ENCODE measurements around the gene EXO1.
A peak's percentile ranks its signal among the peaks of the same experiment; 100 is the strongest.
"Not testable (repeated sequence)": the region's sequence is repeated elsewhere in the genome, so short reads cannot be mapped to it uniquely, and the experiment has no call there.

Gene EXO1

GRCh38 chr1:241837416-241837815 lies 10.6 kb upstream of the EXO1 start:
- DNase-seq = no peak

- DNase-seq = no peak
Measured at GRCh38 chr1:241837901-241838300, 10.1 kb upstream of the EXO1 start.

DNA sequence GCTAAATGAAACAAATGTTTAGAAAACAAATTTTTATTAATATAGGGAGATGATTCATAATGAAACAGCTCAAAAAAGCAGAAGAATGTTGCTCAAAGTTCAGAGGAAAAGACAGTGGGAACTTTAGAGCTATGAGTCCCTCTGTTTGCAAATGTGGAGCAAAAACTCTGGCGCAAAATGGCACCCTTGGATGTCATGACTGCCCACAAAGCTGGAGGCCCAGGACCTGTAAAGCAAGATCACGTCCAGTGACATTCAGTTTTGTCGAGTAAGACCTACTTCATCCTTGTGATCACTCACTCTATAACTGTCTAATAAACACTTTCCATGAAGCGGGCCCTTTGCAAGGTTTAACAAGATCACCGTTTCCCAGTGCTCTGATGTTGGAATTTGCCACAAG lies 9.1 kb upstream of the EXO1 start:
- DNase-seq = no peak

- DNase-seq = no peak
Measured at GRCh38 chr1:241839369-241839979, 8.5 kb upstream of the EXO1 start.

DNA sequence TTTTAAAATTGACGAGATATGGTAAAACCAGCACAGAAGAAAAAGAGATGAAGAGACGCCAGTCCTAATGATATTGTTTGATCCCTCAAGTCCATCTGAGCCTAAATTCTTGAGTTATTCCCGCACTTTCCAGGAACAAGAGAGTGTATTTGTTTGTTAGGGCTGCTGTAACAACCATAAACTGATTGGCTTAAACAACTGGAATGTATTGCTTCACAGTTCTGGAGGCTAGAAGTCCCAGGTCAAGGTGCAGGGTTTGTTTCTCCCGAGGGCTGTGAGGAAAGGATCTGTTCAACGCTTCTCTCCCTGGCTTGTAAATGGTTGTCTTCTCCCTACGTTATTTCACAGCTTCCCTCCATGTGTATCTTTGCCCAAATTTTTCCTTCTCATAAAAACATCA lies 7.8 kb upstream of the EXO1 start:
- DNase-seq = no peak

GRCh38 chr1:241841691-241842090 lies 6.3 kb upstream of the EXO1 start:
- DNase-seq = no peak

DNA sequence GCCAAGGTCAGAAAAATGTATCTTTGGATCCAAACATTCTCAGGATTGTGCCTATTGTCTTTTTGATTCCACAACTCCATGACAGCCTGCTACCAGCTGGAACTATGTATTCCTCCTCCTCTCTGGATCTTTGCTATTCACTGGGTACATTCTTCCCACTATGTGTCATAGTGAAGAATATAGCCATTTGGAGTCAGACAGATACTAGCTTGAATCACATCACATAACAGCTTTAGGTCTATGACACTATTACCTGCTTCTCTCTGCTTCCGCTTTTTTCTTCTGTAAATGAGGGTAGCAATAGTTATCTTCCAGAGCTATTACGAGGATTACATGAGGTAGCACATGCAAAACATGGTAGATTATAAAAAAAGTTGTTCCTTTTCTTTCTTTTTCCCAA lies 5.4 kb upstream of the EXO1 start:
- no peak for DNase-seq

GRCh38 chr1:241844593-241844992 lies 3.4 kb upstream of the EXO1 start:
- no peak for DNase-seq

DNA sequence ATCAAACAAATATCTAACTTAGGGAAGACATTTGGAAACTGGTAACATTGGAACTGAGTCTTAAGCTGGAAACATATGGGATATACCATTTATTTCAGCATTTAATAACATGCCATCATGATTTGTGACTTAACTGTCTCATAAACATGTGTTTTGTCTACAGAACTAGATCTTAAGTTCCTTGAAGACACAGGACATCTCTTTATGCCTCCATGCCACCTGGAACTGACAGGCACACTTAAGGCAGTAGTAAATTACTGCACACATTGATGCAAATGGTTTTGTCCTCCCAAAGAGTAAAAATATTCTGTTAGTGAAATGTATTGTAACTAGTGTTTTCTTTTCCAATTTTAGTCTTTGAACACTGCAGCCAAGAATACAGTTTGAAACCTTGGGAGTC lies 1.6 kb upstream of the EXO1 start:
- DNase-seq = no peak

GRCh38 chr1:241846862-241847539 lies 1.0 kb upstream of the EXO1 start:
- DNase-seq = no peak

DNA sequence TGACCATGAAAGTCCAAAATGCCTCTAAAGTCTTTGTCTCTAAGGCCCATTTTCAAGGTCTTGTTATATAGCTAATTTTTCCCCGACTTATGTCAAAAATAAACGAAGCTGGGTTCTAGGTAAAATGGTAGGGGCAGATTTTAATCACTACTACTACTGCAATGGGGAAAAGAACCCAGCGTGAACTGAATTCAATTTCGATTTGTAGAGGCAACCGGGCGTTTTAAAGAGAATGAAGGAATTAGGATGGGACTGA lies 536 bp upstream of the EXO1 start:
- DNase-seq = no peak

- no peak for DNase-seq
Measured at GRCh38 chr1:241848686-241849344, 811 bp downstream of the EXO1 start.

DNA sequence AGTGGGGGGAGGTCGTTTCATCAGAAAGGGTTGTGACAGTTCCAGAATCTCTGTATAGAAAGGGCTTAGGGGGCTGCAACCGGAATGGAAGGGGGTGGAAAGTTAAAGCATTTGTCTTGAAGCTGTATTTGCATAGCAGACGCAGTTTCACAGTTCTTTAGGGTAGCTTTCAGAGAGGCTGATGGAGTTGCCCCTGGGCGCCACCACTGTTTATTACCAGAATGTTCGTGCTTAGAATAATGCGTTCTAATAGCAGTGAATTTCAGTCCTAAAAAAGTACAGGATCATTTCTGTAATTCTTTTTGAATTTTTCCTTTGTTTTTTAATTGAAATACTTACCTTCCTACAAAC lies 1.3 kb downstream of the EXO1 start:
- DNase-seq = no peak

GRCh38 chr1:241855545-241856140 lies 7.6 kb downstream of the EXO1 start:
- not testable (repeated sequence) for DNase-seq

DNA sequence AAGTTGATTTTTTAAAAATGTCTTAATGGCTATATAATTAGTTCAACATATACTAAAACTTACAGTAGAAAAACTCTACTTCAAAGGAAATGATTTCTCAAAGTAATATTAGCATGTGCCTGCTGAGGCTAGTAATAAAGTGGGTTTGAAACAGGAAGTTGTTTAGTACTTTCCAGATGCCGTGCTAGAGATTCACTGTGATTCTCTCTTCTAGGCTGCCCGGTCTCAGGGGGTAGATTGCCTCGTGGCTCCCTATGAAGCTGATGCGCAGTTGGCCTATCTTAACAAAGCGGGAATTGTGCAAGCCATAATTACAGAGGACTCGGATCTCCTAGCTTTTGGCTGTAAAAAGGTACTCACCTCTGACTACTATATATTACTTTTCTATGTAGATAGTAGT lies 9.1 kb downstream of the EXO1 start:
- no peak for DNase-seq

DNA sequence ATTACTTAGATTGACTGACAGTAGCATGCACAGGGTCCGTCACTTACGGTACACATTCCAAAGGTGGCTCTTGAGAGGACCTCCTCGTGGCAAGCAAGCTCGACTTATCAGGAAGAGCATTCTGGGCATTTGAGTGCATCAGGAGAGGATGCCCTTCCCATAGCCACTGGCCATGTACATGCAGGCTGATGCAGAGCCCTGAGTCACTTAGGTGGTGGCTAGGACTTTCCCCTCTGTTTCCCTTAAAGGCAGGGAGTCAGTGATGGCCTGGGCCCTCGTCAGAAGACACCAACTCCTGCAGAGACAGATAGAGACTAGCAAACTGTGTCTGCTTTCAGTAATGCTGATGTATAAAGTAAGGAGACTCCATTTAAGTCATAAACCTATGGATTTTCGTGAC lies 12.9 kb downstream of the EXO1 start:
- DNase-seq = no peak

GRCh38 chr1:241869022-241869421 lies 21.0 kb downstream of the EXO1 start:
- DNase-seq = peak; percentile 4

DNA sequence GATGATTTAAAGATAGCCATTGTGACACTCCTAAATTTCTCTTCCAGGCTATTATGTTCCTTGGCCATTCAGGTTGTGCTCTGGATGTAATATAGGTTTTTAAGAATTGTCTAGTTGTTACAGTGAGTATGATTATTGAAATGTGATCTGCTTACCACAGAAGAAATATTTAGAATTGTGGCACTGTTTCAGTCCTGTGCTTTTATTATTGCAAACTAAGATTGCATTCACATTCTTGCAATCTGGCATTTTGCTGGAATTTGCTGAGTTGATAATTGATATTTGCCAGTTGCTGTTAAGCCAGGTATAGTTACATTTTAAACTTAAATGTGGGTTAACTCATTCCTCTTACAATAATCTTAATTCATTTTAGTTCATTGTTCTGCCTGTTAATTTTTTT lies 22.3 kb downstream of the EXO1 start:
- no peak for DNase-seq

- no peak for DNase-seq
Measured at GRCh38 chr1:241870746-241871430, 22.9 kb downstream of the EXO1 start.

DNA sequence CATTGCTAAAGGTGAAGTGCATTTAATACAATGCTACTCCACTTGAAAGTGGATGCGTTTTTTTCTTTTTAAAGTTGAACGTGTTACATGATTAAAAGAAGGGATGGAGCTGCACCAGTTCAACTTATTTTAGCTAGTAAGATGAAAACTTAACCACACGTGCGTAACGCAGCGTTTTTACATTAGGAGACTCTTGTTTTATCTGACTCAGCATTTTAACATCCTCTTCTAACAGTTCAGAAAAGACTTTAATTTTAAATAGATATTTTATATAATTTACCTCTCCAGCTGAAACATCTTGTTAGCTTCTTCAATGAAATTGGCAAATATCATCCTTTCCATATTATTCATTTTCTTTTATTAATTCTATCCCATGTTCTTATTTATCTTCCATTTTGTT lies 33.4 kb downstream of the EXO1 start:
- no peak for DNase-seq

GRCh38 chr1:241883159-241883558 lies 35.2 kb downstream of the EXO1 start:
- DNase-seq = no peak

DNA sequence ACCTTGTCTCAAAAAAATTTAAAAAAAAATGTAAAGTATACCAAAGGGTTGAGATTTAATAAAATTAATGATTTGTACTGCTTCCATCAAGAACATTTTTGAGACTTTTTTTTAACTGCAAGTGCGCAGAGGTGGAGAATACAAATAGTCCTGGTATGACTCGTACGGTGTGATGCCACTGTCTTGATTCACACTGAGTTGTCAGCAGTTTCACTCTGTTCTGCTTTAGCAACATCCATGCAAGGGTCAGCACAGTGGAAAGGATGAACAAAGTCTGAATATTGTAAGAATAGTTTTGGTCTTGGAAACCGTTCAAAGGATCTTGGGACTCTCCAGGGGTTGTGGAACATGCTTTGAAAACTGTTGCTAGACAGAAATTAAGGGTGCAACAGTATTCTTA lies 40.2 kb downstream of the EXO1 start:
- no peak for DNase-seq

GRCh38 chr1:241891296-241891695 lies 43.3 kb downstream of the EXO1 start:
- no peak for DNase-seq

- no peak for DNase-seq
Measured at GRCh38 chr1:241894016-241894415, 46.0 kb downstream of the EXO1 start.

Data from NCI-H2171 treated with DMSO at 0.1 percent for 48 hours (cell line).